A673 (cell line): ENCODE data around the gene TRPM8. TPM values are rescaled to one million over a fixed set of nuclear protein-coding genes. Genes with fewer than 3 reads are reported as not detected.

Source experiments
- BruUV-seq: library from RNA; stranded (reverse); fragments of 400-500 nt; replicated peaks from 2 replicates; lab custom pipeline; 2021; lab: Mats Ljungman, UMichigan
- CTCF ChIA-PET: fragments of 300-600 bp; sonication (Branson Sonifier 250); formaldehyde crosslinking; loops from one replicate; lab custom pipeline; 2022; ENCODE audit warnings: antibody characterized with exemption; lab: Charles Lee
- POLR2A ChIA-PET: fragments of 300-600 bp; sonication (Branson Sonifier 250); formaldehyde crosslinking; loops from one replicate; lab custom pipeline; 2022; ENCODE audit warnings: antibody characterized with exemption; ENCODE audit not compliant: low non-redundant PET; lab: Charles Lee
- DNase-seq: peaks from one replicate; pipeline ENCODE4 v3.0.0-alpha.2; 2015; ENCODE audit warnings: low spot score
- H3K27ac ChIP-seq: fragments of 200-600 bp; sonication (generic); 2 replicates; pipeline ENCODE4 v1.5.1; 2016; ENCODE audit warnings: mixed run types, low read depth, mild to moderate bottlenecking, mixed read lengths, antibody characterized with exemption, low read length; ENCODE audit not compliant: poor library complexity, severe bottlenecking
- H3K27me3 ChIP-seq: fragments of 200-600 bp; sonication (generic); replicated peaks from 2 replicates; pipeline ENCODE4 v1.6.1; 2017; ENCODE audit warnings: mixed run types, low read depth, mild to moderate bottlenecking, mixed read lengths, antibody characterized with exemption, low read length; ENCODE audit not compliant: insufficient read depth, poor library complexity
- H3K36me3 ChIP-seq: fragments of 200-600 bp; sonication (generic); 2 replicates; pipeline ENCODE4 v1.6.1; 2016; ENCODE audit warnings: mixed run types, mild to moderate bottlenecking, mixed read lengths, antibody characterized with exemption, low read length; ENCODE audit not compliant: insufficient read depth, poor library complexity, severe bottlenecking
- H3K4me1 ChIP-seq: fragments of 200-600 bp; sonication (generic); 2 replicates; pipeline ENCODE4 v1.6.1; 2017; ENCODE audit warnings: mixed run types, mild to moderate bottlenecking, mixed read lengths, antibody characterized with exemption, low read length; ENCODE audit not compliant: insufficient read depth, poor library complexity, severe bottlenecking
- H3K4me3 ChIP-seq: fragments of 200-600 bp; sonication (generic); 2 replicates; pipeline ENCODE4 v1.5.1; 2016; ENCODE audit warnings: low read depth, mixed run types, mild to moderate bottlenecking, mixed read lengths, low read length; ENCODE audit not compliant: poor library complexity, severe bottlenecking
- H3K9me3 ChIP-seq: fragments of 200-600 bp; sonication (generic); 2 replicates; pipeline ENCODE4 v1.6.1; 2016; ENCODE audit warnings: mixed run types, low read depth, mild to moderate bottlenecking, mixed read lengths, antibody characterized with exemption, low read length; ENCODE audit not compliant: poor library complexity, severe bottlenecking
- EZH2 ChIP-seq: fragments of 200-600 bp; sonication (generic); IDR thresholded peaks from 2 replicates; pipeline ENCODE4 v1.6.1; 2017; ENCODE audit warnings: borderline replicate concordance, low read depth, mild to moderate bottlenecking, mixed read lengths, antibody characterized with exemption, low read length; ENCODE audit not compliant: poor library complexity, severe bottlenecking
- intact Hi-C: fragments of 100-400 bp; cut with micrococcal nuclease; formaldehyde crosslinking; loops from one replicate; pipeline ENCODE4 v1.10.0; 2022; ENCODE audit not compliant: unreplicated experiment
- total RNA-seq: library from RNA; stranded (reverse); gene quantifications from 2 replicates; pipeline ENCODE4 v1.2.3, GENCODE V29; 2021
- TF ChIP-seq, protein P1 (sequence below): fragments of 300-800, 200-600 bp; sonication (generic); conservative IDR thresholded peaks from 2 replicates; pipeline ENCODE4 v1.5.1; 2017; ENCODE audit warnings: low read depth, mild to moderate bottlenecking, antibody characterized with exemption, low read length, moderate library complexity, mixed read lengths

Gene TRPM8
- total RNA-seq, 1 experiment from 2014 or later, result 8.9 TPM

DNA sequence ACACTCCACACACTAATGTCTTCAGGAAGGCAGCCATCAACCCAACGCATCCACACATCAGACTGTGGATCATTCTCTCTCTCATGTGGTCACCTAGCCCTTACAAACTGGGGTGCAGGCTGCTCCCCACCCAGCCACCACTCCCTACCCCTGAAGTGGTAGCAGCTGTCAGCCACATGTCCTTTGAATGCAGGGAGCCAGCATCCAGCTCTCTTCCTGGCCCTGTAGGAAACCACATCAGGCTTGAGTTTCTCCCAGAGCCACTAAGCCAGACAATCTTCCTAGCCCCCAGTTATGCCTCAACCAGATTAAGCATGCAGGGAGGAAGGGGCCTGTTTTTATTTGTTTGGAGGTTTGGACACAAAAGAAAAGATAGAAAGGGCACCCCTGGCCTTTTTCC lies 80.5 kb downstream of the TRPM8 start:
- intact Hi-C loops, result no loop called here
- no peak for TF ChIP-seq EZH2
- TF ChIP-seq, protein P1, sequence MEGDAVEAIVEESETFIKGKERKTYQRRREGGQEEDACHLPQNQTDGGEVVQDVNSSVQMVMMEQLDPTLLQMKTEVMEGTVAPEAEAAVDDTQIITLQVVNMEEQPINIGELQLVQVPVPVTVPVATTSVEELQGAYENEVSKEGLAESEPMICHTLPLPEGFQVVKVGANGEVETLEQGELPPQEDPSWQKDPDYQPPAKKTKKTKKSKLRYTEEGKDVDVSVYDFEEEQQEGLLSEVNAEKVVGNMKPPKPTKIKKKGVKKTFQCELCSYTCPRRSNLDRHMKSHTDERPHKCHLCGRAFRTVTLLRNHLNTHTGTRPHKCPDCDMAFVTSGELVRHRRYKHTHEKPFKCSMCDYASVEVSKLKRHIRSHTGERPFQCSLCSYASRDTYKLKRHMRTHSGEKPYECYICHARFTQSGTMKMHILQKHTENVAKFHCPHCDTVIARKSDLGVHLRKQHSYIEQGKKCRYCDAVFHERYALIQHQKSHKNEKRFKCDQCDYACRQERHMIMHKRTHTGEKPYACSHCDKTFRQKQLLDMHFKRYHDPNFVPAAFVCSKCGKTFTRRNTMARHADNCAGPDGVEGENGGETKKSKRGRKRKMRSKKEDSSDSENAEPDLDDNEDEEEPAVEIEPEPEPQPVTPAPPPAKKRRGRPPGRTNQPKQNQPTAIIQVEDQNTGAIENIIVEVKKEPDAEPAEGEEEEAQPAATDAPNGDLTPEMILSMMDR, result no peak
- H3K4me3 ChIP-seq, result no peak overlapping the region
- H3K9me3 ChIP-seq, result no peaks in the 10 kb centered on the region
- no peak overlapping the region for H3K27ac ChIP-seq
- ChIA-PET POLR2A (no interaction called here), CTCF (no interaction called here)
- BruUV-seq, result no TSS peak
- no peaks in the 10 kb centered on the region for H3K27me3 ChIP-seq
- no peak for DNase-seq
- no peaks in the 10 kb centered on the region for H3K36me3 ChIP-seq
- no peaks in the 10 kb centered on the region for H3K4me1 ChIP-seq

DNA sequence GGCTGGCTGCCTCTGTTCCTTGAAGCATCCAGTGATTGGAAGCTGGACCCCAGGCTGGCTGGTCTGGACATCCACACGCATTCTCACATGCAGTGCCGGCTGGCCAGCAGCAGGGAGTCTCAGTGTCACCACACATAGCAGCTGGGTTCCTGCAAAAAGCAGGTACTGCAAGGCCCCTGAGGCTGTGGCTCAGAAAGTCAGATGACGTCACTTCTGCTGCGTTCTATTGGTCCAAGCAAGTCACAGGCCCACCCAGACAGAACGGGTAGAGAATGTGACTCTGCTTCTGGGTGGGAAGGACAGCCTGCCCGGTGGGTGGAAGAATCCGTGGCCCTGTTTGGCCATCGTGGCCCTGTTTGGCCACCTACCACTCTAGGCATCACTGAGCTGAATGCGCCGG lies 82.0 kb downstream of the TRPM8 start:
- POLR2A ChIA-PET, result no interaction called here
- DNase-seq, result no peak
- BruUV-seq, result no TSS peak
- Histone ChIP-seq H3K4me3 (no peak overlapping the region), H3K9me3 (no peaks in the 10 kb centered on the region), H3K36me3 (no peaks in the 10 kb centered on the region), H3K27ac (no peak overlapping the region), H3K27me3 (no peaks in the 10 kb centered on the region), H3K4me1 (peaks cover 6% of the 10 kb centered on the region)
- CTCF ChIA-PET, result no interaction called here
- intact Hi-C loops, result no loop called here
- TF ChIP-seq EZH2, result no peak
- TF ChIP-seq, protein P1, result no peak

DNA sequence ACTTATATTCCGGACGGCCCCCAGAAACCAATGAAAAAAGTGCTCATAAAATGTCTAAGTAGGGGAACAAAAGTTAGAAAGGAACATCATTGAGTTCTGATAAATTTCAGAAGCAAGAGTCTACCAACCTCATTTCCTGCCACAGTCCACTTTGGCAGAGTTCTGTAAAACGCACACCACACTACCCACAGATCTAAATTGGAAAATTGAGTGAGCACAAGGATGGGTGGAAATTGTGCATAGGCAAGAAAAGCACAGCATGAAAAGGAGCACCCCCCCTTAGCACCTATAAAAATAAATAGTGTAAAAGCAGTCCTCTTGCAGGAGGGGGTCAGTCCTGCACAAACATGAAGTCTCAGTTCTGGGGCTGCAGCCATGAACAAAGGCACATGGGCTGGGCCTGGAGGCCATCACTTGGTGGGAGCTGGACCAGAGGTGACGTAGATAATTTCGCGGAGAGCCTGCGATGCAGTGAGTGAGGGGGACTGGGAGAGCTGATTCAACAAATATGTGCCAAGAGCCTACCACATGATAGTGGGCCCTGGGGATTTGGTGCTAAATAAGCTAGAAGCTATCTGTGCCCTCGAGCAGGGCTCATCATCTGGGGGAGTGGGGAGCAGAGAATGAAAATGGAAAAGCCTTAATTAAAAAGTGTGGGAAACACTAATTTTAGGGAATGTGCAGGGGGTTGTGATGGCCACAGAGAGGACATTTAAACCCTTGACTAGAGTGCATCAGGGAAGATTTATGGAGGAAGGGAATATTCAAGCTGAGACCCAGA lies 84.4 kb downstream of the TRPM8 start:
- TF ChIP-seq EZH2, result no peak
- TF ChIP-seq, protein P1, result no peak
- no TSS peak for BruUV-seq
- Histone ChIP-seq H3K4me3 (no peak overlapping the region), H3K4me1 (peaks cover 6% of the 10 kb centered on the region), H3K9me3 (no peaks in the 10 kb centered on the region), H3K27me3 (no peaks in the 10 kb centered on the region), H3K36me3 (no peaks in the 10 kb centered on the region), H3K27ac (no peak overlapping the region)
- ChIA-PET POLR2A (no interaction called here), CTCF (no interaction called here)
- intact Hi-C loops, result no loop called here
- DNase-seq, result peak; percentile 10
